ENCODE results near the gene BRI3BP. TPM values are rescaled to one million over a fixed set of nuclear protein-coding genes. Genes with fewer than 3 reads are reported as not detected.
"Not testable (repeated sequence)": the region's sequence is repeated elsewhere in the genome, so short reads cannot be mapped to it uniquely, and the experiment has no call there.

The BRI3BP gene
- polyA plus RNA-seq, 3 donors = 4.4 to 6.9 (median 5.0) TPM

DNA sequence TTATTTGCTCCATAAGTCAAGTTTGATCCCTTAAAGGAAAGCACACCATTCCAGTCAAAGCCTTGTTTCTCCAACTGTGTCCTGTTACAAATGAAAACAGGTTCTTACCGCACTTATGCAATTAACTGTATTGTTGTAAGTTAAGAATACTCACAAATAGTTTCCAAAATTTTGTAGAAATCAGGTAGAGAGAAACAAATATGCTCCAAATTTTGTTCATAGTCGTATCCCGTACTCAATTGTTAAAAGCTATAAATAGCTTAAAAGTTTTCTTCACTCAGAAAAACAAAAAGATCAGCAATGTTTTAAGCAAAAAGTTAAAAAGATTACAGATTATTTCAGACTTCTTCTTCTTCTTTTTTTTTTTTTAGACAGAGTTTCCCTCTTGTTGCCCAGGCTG, 67.8 kb downstream of the BRI3BP start:
- H3K27ac Mint-ChIP-seq = no peak overlapping the region
- H3K9me3 ChIP-seq (replicated peaks in 1 of 2; ENCODE audit: control insufficient read depth in 1 of 2, insufficient read depth in 1 of 2, low read length in 2 of 2) = peaks cover 0 to 3% of the 10 kb centered on the region in 2 donors
- WGBS (ENCODE audit: insufficient coverage) = no CpG with 5 or more reads among the region's 3 CpGs
- H4K20me1 ChIP-seq (ENCODE audit: insufficient read depth, low read length) = no peaks in the 10 kb centered on the region
- no peaks in the 10 kb centered on the region for H3K36me3 Mint-ChIP-seq
- H3K4me3 Mint-ChIP-seq = no peak overlapping the region
- H3K27ac ChIP-seq (ENCODE audit: low read depth in 1 of 2, low read length in 2 of 2) = no peak overlapping the region
- H3K9me3 Mint-ChIP-seq = peaks cover 0 to 12% (median 8%) of the 10 kb centered on the region in 7 donors
- peaks cover 17 to 26% (median 18%) of the 10 kb centered on the region in 3 donors for H3K27me3 Mint-ChIP-seq (ENCODE audit: low read depth in 3 of 3)
- peaks cover 3 to 11% of the 10 kb centered on the region in 2 donors for H3K27me3 ChIP-seq (ENCODE audit: control insufficient read depth in 2 of 2, insufficient read depth in 2 of 2, low read length in 2 of 2)
- intact Hi-C loops (cut with micrococcal nuclease) = loop anchor here in 1 of 2 donors (5.0 kb wide), 1 partner anchor 64 kb away; no protein-coding TSS in a partner anchor
- no peaks in the 10 kb centered on the region for H3K36me3 ChIP-seq (replicated peaks in 1 of 2; ENCODE audit: control insufficient read depth in 1 of 2, insufficient read depth in 2 of 2, low read length in 2 of 2)
- H3K4me2 ChIP-seq (replicated peaks; ENCODE audit: extremely low read depth, low read length, poor library complexity, severe bottlenecking) = no peak overlapping the region
- H2AFZ ChIP-seq (ENCODE audit: insufficient read depth, low read depth, low read length, poor library complexity, severe bottlenecking) = no peak overlapping the region
- H3K4me1 ChIP-seq (ENCODE audit: control insufficient read depth in 1 of 2, insufficient read depth in 2 of 2, low read length in 2 of 2) = peaks cover 12 to 17% of the 10 kb centered on the region in 2 donors
- no peak for DNase-seq
- no peaks in the 10 kb centered on the region for H3K79me2 ChIP-seq (ENCODE audit: insufficient read depth, low read length)
- H3K4me1 Mint-ChIP-seq = peaks cover 13% of the 10 kb centered on the region
- no peak overlapping the region for H3K9ac ChIP-seq (ENCODE audit: insufficient read depth, low read length, poor library complexity, severe bottlenecking)
- H3K4me3 ChIP-seq (replicated peaks in 1 of 3; ENCODE audit: low read depth in 2 of 3, low read length in 3 of 3) = no peak overlapping the region
- TF ChIP-seq CTCF (IDR thresholded peaks at IDR 0.05) = no peak

DNA sequence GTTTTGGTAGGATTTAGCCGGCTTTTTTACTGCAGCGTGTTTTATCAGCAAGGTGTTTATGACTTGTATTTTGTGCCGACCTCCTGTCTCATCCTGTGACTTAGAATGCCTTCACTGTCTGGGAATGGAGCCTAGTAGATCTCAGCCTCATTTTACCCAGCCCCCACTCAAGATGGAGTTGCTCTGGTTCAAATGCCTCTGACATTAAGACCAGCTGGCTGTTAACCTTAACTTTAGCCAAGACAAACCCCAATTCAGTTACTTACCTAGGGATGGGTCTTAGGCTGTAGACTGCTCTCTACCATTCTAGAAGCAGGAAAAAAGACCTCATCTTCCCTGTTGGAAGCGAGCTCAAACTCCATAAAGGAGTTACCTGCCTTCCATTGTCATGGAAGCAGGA, 70.1 kb downstream of the BRI3BP start:
- not testable (repeated sequence) for H3K9me3 ChIP-seq (replicated peaks in 1 of 2; ENCODE audit: control insufficient read depth in 1 of 2, insufficient read depth in 1 of 2, low read length in 2 of 2); H3K4me3 ChIP-seq (replicated peaks in 1 of 3; ENCODE audit: low read depth in 2 of 3, low read length in 3 of 3); H3K4me2 ChIP-seq (replicated peaks; ENCODE audit: extremely low read depth, low read length, poor library complexity, severe bottlenecking); H3K27ac ChIP-seq (ENCODE audit: low read depth in 1 of 2, low read length in 2 of 2); H3K79me2 ChIP-seq (ENCODE audit: insufficient read depth, low read length); H3K27ac Mint-ChIP-seq; H3K36me3 Mint-ChIP-seq; DNase-seq; H4K20me1 ChIP-seq (ENCODE audit: insufficient read depth, low read length); H3K36me3 ChIP-seq (replicated peaks in 1 of 2; ENCODE audit: control insufficient read depth in 1 of 2, insufficient read depth in 2 of 2, low read length in 2 of 2); H2AFZ ChIP-seq (ENCODE audit: insufficient read depth, low read depth, low read length, poor library complexity, severe bottlenecking); H3K4me3 Mint-ChIP-seq; H3K9ac ChIP-seq (ENCODE audit: insufficient read depth, low read length, poor library complexity, severe bottlenecking)
- Histone ChIP-seq H3K4me1 (ENCODE audit: control insufficient read depth in 1 of 2, insufficient read depth in 2 of 2, low read length in 2 of 2) (peaks cover 12 to 18% of the 10 kb centered on the region in 2 donors), H3K27me3 (ENCODE audit: control insufficient read depth in 2 of 2, insufficient read depth in 2 of 2, low read length in 2 of 2) (peaks cover 3 to 11% of the 10 kb centered on the region in 2 donors)
- Mint-ChIP-seq H3K9me3 (peaks cover 0 to 12% (median 8%) of the 10 kb centered on the region in 7 donors), H3K4me1 (peaks cover 21% of the 10 kb centered on the region), H3K27me3 (ENCODE audit: low read depth in 3 of 3) (peaks cover 16 to 20% (median 17%) of the 10 kb centered on the region in 3 donors)
- intact Hi-C loops (cut with micrococcal nuclease) = loop anchor here in 1 of 2 donors (5.0 kb wide), 1 partner anchor 66 kb away; no protein-coding TSS in a partner anchor
- WGBS (ENCODE audit: insufficient coverage) = 93% methylated on average over 2 of the region's 4 CpGs
